Upper lobe of left lung (tissue), 6 donors: Measurements from ENCODE around the gene FOCAD. TPM values are rescaled to one million over a fixed set of nuclear protein-coding genes. Genes with fewer than 3 reads are reported as not detected.

Source experiments
- ATAC-seq, 2 donors: fragments of 200-7000 bp; cut with Tn5 transposase; one replicate each; pipeline ENCODE4 v1.9.1; 2022; ENCODE audit warnings: mild to moderate bottlenecking in 2 of 2, moderate library complexity in 2 of 2; ENCODE audit not compliant: low FRiP score in 2 of 2
- DNase-seq, 2 donors: peaks; one replicate each; pipeline ENCODE4 v3.0.0-alpha.2; 2019 to 2020
- H3K27ac ChIP-seq, 4 donors: fragments of 200-600 bp; sonication (generic); one replicate each; pipeline ENCODE4 v1.5.1; 2016 to 2019
- H3K27me3 ChIP-seq, 4 donors: fragments of 200-600 bp; sonication (generic); one replicate each; pipeline ENCODE4 v1.5.1; 2017 to 2019
- H3K36me3 ChIP-seq, 4 donors: fragments of 200-600 bp; sonication (generic); one replicate each; pipeline ENCODE4 v1.5.1; 2016 to 2019
- H3K4me1 ChIP-seq, 4 donors: fragments of 200-600 bp; sonication (generic); one replicate each; pipeline ENCODE4 v1.5.1; 2018 to 2019
- H3K4me3 ChIP-seq, 4 donors: fragments of 200-600 bp; sonication (generic); one replicate each; pipeline ENCODE4 v1.5.1; 2017 to 2019; ENCODE audit warnings: mild to moderate bottlenecking in 2 of 4, moderate library complexity in 1 of 4
- H3K9me3 ChIP-seq, 4 donors: fragments of 200-600 bp; sonication (generic); one replicate each; pipeline ENCODE4 v1.5.1; 2018 to 2019
- EP300 ChIP-seq, 4 donors: sonication (generic); formaldehyde crosslinking; IDR thresholded peaks; one replicate each; pipeline ENCODE4 v1.5.1; 2017; ENCODE audit warnings: antibody characterized with exemption in 4 of 4, control low read depth in 2 of 4
- POLR2A ChIP-seq, 4 donors: fragments of 450-650 bp; IDR thresholded peaks; one replicate each; pipeline ENCODE4 v1.5.1; 2016 to 2017; ENCODE audit warnings: antibody characterized with exemption in 4 of 4, mild to moderate bottlenecking in 2 of 4
- POLR2AphosphoS5 ChIP-seq, 2 donors: sonication (generic); formaldehyde crosslinking; IDR thresholded peaks; one replicate each; pipeline ENCODE4 v1.5.1; 2017; ENCODE audit warnings: antibody characterized with exemption in 2 of 2
- WGBS, 2 donors: methylation state at CpG; one replicate each; pipeline ENCODE4 v1.1.5; 2017 to 2018; 5-methylcytosine and 5-hydroxymethylcytosine counted together
- total RNA-seq, 6 donors: library from RNA; depleted of rRNA in 4 of 6; stranded (reverse); fragments of >200 nt in 4 of 6; gene quantifications; one replicate each; pipeline versions ENCODE4 v1.1.0 to v1.2.1, GENCODE V29; 2016 to 2021
- TF ChIP-seq, protein P1 (sequence below), 6 experiments: fragments of 450-650 bp in 4 of 6; fragments of 200-600 bp in 2 of 6; sonication (generic) in 2 of 6; IDR thresholded peaks; one replicate each; pipeline ENCODE4 v1.5.1; 2016 to 2019; ENCODE audit warnings: antibody characterized with exemption in 6 of 6
- donor health status: DM: no; HTN: no; CAD: no; lungs with moderate emphysema.
- donor health status: DM: no; HTN: yes; CAD: no; lungs with severe emphysema.

Gene FOCAD
- total RNA-seq, 6 donors from 2014 or later, result 21.0 to 83.8 (median 28.3) TPM

- H3K36me3 ChIP-seq, result peaks cover 0 to 7% (median 2%) of the 10 kb centered on the region in 4 donors
- TF ChIP-seq, protein P1, sequence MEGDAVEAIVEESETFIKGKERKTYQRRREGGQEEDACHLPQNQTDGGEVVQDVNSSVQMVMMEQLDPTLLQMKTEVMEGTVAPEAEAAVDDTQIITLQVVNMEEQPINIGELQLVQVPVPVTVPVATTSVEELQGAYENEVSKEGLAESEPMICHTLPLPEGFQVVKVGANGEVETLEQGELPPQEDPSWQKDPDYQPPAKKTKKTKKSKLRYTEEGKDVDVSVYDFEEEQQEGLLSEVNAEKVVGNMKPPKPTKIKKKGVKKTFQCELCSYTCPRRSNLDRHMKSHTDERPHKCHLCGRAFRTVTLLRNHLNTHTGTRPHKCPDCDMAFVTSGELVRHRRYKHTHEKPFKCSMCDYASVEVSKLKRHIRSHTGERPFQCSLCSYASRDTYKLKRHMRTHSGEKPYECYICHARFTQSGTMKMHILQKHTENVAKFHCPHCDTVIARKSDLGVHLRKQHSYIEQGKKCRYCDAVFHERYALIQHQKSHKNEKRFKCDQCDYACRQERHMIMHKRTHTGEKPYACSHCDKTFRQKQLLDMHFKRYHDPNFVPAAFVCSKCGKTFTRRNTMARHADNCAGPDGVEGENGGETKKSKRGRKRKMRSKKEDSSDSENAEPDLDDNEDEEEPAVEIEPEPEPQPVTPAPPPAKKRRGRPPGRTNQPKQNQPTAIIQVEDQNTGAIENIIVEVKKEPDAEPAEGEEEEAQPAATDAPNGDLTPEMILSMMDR (IDR thresholded peaks at IDR 0.05), result no peak
- TF ChIP-seq EP300 (IDR thresholded peaks at IDR 0.05) (no peak), POLR2A (IDR thresholded peaks at IDR 0.05) (no peak), POLR2AphosphoS5 (IDR thresholded peaks at IDR 0.05) (no peak)
- no peak for DNase-seq
- ATAC-seq, result no peak
- WGBS, 2 donors, result 95 to 96% methylated on average over 2 of the region's 2 CpGs
- no peaks in the 10 kb centered on the region for H3K4me1 ChIP-seq
- no peak overlapping the region for H3K4me3 ChIP-seq
- no peak overlapping the region for H3K27ac ChIP-seq
- H3K27me3 ChIP-seq, result no peaks in the 10 kb centered on the region
- no peaks in the 10 kb centered on the region for H3K9me3 ChIP-seq
Measured at GRCh38 chr9:20880675-20881074, 196.6 kb downstream of the FOCAD start.

DNA sequence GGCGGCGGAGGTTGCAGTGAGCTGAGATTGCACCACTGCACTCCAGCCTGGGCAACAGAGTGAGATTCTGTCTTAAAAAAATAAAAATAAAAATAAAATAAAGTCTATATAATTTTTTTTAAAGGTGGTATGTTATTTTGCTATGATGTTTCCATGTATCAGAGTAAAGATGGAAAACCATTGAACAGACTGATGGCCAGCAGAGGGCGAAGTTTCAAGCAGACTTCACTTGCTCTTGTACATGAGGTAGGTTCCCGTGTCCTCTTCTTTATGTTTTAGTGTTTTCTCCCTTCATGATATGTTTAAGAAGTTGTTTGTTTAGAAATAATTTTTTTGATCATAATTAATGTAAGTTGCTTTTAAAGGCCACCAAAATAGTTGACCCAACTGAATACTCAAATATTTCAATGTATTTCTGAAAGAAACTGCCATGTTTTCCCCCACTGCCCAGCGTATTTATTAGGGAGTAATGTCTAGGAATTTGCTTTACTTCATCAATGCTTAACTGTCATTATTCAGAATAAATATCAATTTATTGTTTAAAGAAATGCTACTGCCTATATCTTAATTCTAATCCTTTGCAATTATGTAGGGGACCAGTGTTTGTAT is 201.0 kb downstream of the FOCAD start:
- DNase-seq, result peak in 1 of 2 donors; percentile 45

GRCh38 chr9:20898885-20899554 is 215.0 kb downstream of the FOCAD start:
- ATAC-seq, result no peak
- Histone ChIP-seq H3K36me3 (peaks cover 0 to 3% (median 0%) of the 10 kb centered on the region in 4 donors), H3K9me3 (no peaks in the 10 kb centered on the region), H3K4me3 (no peak overlapping the region), H3K4me1 (no peaks in the 10 kb centered on the region), H3K27me3 (no peaks in the 10 kb centered on the region), H3K27ac (no peak overlapping the region)
- no peak for DNase-seq
- TF ChIP-seq, protein P1 (IDR thresholded peaks at IDR 0.05), result no peak
- no peak for TF ChIP-seq POLR2AphosphoS5 (IDR thresholded peaks at IDR 0.05)
- no peak for TF ChIP-seq EP300 (IDR thresholded peaks at IDR 0.05)
- no peak for TF ChIP-seq POLR2A (IDR thresholded peaks at IDR 0.05)

More for the DNA sequence above, 201.0 kb downstream of the FOCAD start:
- no peaks in the 10 kb centered on the region for H3K9me3 ChIP-seq
- no peak overlapping the region for H3K4me3 ChIP-seq
- H3K36me3 ChIP-seq, result peaks cover 0 to 7% (median 2%) of the 10 kb centered on the region in 4 donors
- TF ChIP-seq, protein P1 (IDR thresholded peaks at IDR 0.05), result peak in 5 of 6 experiments; percentile 26 to 47 (median 38)
- TF ChIP-seq POLR2AphosphoS5 (IDR thresholded peaks at IDR 0.05), result no peak
- H3K27ac ChIP-seq, result no peak overlapping the region
- WGBS, 2 donors, result 68 to 69% methylated on average over 5 of the region's 5 CpGs
- no peaks in the 10 kb centered on the region for H3K27me3 ChIP-seq
- no peaks in the 10 kb centered on the region for H3K4me1 ChIP-seq
- ATAC-seq, result no peak

GRCh38 chr9:20903212-20903611 is 219.2 kb downstream of the FOCAD start:
- no peak for TF ChIP-seq POLR2A (IDR thresholded peaks at IDR 0.05)
- TF ChIP-seq, protein P1 (IDR thresholded peaks at IDR 0.05), result no peak
- no peak for TF ChIP-seq POLR2AphosphoS5 (IDR thresholded peaks at IDR 0.05)
- no peak for TF ChIP-seq EP300 (IDR thresholded peaks at IDR 0.05)
- H3K27me3 ChIP-seq, result no peaks in the 10 kb centered on the region
- peaks cover 0 to 3% (median 0%) of the 10 kb centered on the region in 4 donors for H3K36me3 ChIP-seq
- WGBS, 2 donors, result 91% methylated on average over 5 of the region's 5 CpGs
- H3K27ac ChIP-seq, result no peak overlapping the region
- ATAC-seq (no peak), DNase-seq (no peak)
- H3K4me1 ChIP-seq, result no peaks in the 10 kb centered on the region
- no peak overlapping the region for H3K4me3 ChIP-seq
- no peaks in the 10 kb centered on the region for H3K9me3 ChIP-seq
